ENCODE data around the gene MCC. TPM values are rescaled to one million over a fixed set of nuclear protein-coding genes. Genes with fewer than 3 reads are reported as not detected.
"Not testable (repeated sequence)": the region's sequence is repeated elsewhere in the genome, so short reads cannot be mapped to it uniquely, and the experiment has no call there.

MCC gene
- total RNA-seq, 4 donors from 2014 or later = 6.8 to 11.9 (median 9.0) TPM

- H3K4me3 ChIP-seq = no peak overlapping the region
- no peaks in the 10 kb centered on the region for H3K36me3 ChIP-seq
- in situ Hi-C loops (cut with MboI; ENCODE audit: low sequenced_read_pairs in 4 of 4) = no loop called here
- TF ChIP-seq, protein P1, sequence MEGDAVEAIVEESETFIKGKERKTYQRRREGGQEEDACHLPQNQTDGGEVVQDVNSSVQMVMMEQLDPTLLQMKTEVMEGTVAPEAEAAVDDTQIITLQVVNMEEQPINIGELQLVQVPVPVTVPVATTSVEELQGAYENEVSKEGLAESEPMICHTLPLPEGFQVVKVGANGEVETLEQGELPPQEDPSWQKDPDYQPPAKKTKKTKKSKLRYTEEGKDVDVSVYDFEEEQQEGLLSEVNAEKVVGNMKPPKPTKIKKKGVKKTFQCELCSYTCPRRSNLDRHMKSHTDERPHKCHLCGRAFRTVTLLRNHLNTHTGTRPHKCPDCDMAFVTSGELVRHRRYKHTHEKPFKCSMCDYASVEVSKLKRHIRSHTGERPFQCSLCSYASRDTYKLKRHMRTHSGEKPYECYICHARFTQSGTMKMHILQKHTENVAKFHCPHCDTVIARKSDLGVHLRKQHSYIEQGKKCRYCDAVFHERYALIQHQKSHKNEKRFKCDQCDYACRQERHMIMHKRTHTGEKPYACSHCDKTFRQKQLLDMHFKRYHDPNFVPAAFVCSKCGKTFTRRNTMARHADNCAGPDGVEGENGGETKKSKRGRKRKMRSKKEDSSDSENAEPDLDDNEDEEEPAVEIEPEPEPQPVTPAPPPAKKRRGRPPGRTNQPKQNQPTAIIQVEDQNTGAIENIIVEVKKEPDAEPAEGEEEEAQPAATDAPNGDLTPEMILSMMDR (IDR thresholded peaks at IDR 0.05 in 4 of 5, conservative IDR thresholded peaks at IDR 0.05 in 1 of 5) = no peak
- no peak for TF ChIP-seq POLR2A (IDR thresholded peaks at IDR 0.05)
- DNase-seq (no peak), ATAC-seq (peak in 1 of 2 donors; percentile 58)
- peak overlapping the region in 1 of 4 donors; percentile 31 for H3K27ac ChIP-seq
- H3K27me3 ChIP-seq = no peaks in the 10 kb centered on the region
- H3K9me3 ChIP-seq = no peaks in the 10 kb centered on the region
- intact Hi-C loops (cut with DNase I; ENCODE audit: low total_unique reads) = no loop called here
- peaks cover 0 to 8% of the 10 kb centered on the region in 2 donors for H3K4me1 ChIP-seq
Observed at GRCh38 chr5:113081881-113082546, 406.2 kb downstream of the MCC start.

DNA sequence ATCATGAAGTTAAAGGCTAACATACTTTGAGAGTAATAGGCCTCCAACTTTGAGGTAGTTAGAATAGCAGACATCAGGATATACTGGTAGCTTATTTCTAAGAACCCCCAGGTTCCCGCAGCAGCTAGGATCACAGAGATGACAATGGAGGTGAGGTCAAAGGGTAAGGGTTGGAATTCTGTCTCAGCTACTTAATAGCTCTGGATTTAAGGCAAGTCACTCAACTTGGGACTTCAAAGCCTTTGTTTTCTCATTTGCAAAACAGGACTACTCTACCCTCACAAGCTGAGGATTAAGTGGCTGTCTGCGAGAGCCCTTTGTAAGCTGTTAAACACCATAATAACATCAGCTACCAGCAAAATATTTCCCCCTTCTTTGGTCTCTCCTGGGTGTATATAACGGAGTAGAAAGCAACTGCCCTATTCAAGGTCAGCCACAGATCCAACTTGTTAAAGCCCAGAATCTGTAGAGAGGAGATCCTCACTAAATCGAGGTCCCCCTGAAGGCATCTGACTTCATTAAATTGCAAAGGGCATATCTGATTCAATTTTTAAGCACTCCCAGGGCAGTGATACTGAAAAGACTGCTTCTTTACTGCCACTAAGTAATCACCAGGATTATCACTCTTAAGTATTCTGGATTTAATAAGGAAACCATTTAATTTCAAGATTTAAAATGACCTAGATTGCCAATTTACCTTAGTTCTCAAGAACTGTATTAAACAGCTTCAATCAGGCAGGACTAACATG lies 407.0 kb downstream of the MCC start:
- Histone ChIP-seq H3K4me3 (no peak overlapping the region), H3K27me3 (no peaks in the 10 kb centered on the region), H3K4me1 (peaks cover 0 to 8% of the 10 kb centered on the region in 2 donors), H3K36me3 (no peaks in the 10 kb centered on the region), H3K27ac (peak overlapping the region in 1 of 4 donors; percentile 31), H3K9me3 (no peaks in the 10 kb centered on the region)
- ATAC-seq (no peak), DNase-seq (no peak)
- intact Hi-C loops (cut with DNase I; ENCODE audit: low total_unique reads) (no loop called here), in situ Hi-C loops (cut with MboI; ENCODE audit: low sequenced_read_pairs in 4 of 4) (no loop called here)
- TF ChIP-seq, protein P1 (IDR thresholded peaks at IDR 0.05 in 4 of 5, conservative IDR thresholded peaks at IDR 0.05 in 1 of 5) = no peak
- no peak for TF ChIP-seq POLR2A (IDR thresholded peaks at IDR 0.05)

DNA sequence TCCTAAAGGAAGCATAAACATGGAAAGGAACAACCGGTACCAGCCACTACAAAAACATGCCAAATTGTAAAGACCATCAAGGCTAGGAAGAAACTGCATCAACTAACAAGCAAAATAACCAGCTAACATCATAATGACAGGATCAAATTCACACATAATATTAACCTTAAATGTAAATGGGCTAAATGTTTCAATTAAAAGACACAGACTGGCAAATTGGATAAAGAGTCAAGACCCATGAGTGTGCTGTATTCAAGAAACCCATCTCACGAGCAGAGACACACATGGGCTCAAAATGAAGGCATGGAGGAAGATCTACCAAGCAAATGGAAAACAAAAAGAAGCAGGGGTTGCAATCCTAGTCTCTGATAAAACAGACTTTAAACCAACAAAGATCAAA lies 411.6 kb downstream of the MCC start:
- ATAC-seq; in situ Hi-C loops (cut with MboI; ENCODE audit: low sequenced_read_pairs in 4 of 4); H3K36me3 ChIP-seq; H3K27ac ChIP-seq; H3K4me1 ChIP-seq; intact Hi-C loops (cut with DNase I; ENCODE audit: low total_unique reads); H3K27me3 ChIP-seq; H3K9me3 ChIP-seq; H3K4me3 ChIP-seq; DNase-seq: not testable (repeated sequence)

- H3K27ac ChIP-seq = no peak overlapping the region
- intact Hi-C loops (cut with DNase I; ENCODE audit: low total_unique reads) (no loop called here), in situ Hi-C loops (cut with MboI; ENCODE audit: low sequenced_read_pairs in 4 of 4) (no loop called here)
- H3K9me3 ChIP-seq = no peaks in the 10 kb centered on the region
- ATAC-seq (no peak), DNase-seq (no peak)
- no peaks in the 10 kb centered on the region for H3K36me3 ChIP-seq
- no peak for TF ChIP-seq POLR2A (IDR thresholded peaks at IDR 0.05)
- TF ChIP-seq, protein P1 (IDR thresholded peaks at IDR 0.05 in 4 of 5, conservative IDR thresholded peaks at IDR 0.05 in 1 of 5) = no peak
- no peaks in the 10 kb centered on the region for H3K27me3 ChIP-seq
- H3K4me3 ChIP-seq = no peak overlapping the region
- no peaks in the 10 kb centered on the region for H3K4me1 ChIP-seq
Observed at GRCh38 chr5:113075019-113075418, 413.2 kb downstream of the MCC start.

- H3K36me3 ChIP-seq; H3K4me1 ChIP-seq; H3K4me3 ChIP-seq; DNase-seq; in situ Hi-C loops (cut with MboI; ENCODE audit: low sequenced_read_pairs in 4 of 4); intact Hi-C loops (cut with DNase I; ENCODE audit: low total_unique reads); H3K9me3 ChIP-seq; H3K27ac ChIP-seq; ATAC-seq; H3K27me3 ChIP-seq: not testable (repeated sequence)
Observed at GRCh38 chr5:113073629-113074034, 414.6 kb downstream of the MCC start.
